ENCODE data around the gene ATP5F1D. TPM values are rescaled to one million over a fixed set of nuclear protein-coding genes. Genes with fewer than 3 reads are reported as not detected.
A peak's percentile ranks its signal among the peaks of the same experiment; 100 is the strongest.

ATP5F1D gene
- total and polyA plus RNA-seq, 2 of the 13 experiments (the other 11 are each of a cell fraction or from before 2014, with no cell fraction given), result 39.4 to 78.7 TPM

DNA sequence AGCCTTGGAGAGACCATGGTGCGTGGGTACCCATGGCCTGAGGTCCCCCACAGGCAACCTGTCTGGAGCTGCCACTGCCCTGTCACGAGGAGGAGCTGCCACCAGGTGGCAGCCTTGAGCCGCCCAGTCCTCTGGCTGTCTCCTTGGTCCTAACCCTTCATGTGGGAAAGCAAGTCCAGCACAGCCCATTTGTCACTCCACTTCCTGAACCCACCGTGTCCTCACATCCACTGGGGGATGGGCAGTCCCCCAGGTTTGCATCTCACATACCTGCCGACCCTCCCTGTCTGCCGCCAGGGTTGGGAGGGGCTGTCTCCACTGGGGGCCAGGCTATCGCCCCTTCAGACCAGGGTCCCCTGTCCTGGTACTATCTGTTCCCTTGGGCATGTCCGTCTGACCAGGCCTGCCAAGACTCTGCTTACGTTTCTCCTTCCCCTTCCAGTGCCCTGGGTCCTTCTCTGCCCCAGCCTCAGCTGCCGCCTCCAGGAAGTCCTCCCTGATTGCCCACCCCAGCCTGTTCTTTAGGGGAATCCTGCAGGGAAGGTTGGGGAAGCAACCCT, 38.3 kb downstream of the ATP5F1D start (continued):
- TF ChIP-seq, protein P1, sequence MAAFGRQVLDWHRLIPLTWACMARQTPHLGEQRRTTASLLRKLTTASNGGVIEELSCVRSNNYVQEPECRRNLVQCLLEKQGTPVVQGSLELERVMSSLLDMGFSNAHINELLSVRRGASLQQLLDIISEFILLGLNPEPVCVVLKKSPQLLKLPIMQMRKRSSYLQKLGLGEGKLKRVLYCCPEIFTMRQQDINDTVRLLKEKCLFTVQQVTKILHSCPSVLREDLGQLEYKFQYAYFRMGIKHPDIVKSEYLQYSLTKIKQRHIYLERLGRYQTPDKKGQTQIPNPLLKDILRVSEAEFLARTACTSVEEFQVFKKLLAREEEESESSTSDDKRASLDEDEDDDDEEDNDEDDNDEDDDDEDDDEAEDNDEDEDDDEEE (CRISPR knock-in tag; IDR thresholded peaks at IDR 0.05), result no peak
- no peak for TF ChIP-seq MED13 (CRISPR knock-in tag; IDR thresholded peaks at IDR 0.05)
- TF ChIP-seq, protein P2, sequence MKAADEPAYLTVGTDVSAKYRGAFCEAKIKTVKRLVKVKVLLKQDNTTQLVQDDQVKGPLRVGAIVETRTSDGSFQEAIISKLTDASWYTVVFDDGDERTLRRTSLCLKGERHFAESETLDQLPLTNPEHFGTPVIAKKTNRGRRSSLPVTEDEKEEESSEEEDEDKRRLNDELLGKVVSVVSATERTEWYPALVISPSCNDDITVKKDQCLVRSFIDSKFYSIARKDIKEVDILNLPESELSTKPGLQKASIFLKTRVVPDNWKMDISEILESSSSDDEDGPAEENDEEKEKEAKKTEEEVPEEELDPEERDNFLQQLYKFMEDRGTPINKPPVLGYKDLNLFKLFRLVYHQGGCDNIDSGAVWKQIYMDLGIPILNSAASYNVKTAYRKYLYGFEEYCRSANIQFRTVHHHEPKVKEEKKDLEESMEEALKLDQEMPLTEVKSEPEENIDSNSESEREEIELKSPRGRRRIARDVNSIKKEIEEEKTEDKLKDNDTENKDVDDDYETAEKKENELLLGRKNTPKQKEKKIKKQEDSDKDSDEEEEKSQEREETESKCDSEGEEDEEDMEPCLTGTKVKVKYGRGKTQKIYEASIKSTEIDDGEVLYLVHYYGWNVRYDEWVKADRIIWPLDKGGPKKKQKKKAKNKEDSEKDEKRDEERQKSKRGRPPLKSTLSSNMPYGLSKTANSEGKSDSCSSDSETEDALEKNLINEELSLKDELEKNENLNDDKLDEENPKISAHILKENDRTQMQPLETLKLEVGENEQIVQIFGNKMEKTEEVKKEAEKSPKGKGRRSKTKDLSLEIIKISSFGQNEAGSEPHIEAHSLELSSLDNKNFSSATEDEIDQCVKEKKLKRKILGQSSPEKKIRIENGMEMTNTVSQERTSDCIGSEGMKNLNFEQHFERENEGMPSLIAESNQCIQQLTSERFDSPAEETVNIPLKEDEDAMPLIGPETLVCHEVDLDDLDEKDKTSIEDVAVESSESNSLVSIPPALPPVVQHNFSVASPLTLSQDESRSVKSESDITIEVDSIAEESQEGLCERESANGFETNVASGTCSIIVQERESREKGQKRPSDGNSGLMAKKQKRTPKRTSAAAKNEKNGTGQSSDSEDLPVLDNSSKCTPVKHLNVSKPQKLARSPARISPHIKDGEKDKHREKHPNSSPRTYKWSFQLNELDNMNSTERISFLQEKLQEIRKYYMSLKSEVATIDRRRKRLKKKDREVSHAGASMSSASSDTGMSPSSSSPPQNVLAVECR (CRISPR knock-in tag; IDR thresholded peaks at IDR 0.05; ENCODE audit: borderline replicate concordance), result peak; percentile 61; the same call in 1 of the 2 replicates
- TF ChIP-seq, protein P3, sequence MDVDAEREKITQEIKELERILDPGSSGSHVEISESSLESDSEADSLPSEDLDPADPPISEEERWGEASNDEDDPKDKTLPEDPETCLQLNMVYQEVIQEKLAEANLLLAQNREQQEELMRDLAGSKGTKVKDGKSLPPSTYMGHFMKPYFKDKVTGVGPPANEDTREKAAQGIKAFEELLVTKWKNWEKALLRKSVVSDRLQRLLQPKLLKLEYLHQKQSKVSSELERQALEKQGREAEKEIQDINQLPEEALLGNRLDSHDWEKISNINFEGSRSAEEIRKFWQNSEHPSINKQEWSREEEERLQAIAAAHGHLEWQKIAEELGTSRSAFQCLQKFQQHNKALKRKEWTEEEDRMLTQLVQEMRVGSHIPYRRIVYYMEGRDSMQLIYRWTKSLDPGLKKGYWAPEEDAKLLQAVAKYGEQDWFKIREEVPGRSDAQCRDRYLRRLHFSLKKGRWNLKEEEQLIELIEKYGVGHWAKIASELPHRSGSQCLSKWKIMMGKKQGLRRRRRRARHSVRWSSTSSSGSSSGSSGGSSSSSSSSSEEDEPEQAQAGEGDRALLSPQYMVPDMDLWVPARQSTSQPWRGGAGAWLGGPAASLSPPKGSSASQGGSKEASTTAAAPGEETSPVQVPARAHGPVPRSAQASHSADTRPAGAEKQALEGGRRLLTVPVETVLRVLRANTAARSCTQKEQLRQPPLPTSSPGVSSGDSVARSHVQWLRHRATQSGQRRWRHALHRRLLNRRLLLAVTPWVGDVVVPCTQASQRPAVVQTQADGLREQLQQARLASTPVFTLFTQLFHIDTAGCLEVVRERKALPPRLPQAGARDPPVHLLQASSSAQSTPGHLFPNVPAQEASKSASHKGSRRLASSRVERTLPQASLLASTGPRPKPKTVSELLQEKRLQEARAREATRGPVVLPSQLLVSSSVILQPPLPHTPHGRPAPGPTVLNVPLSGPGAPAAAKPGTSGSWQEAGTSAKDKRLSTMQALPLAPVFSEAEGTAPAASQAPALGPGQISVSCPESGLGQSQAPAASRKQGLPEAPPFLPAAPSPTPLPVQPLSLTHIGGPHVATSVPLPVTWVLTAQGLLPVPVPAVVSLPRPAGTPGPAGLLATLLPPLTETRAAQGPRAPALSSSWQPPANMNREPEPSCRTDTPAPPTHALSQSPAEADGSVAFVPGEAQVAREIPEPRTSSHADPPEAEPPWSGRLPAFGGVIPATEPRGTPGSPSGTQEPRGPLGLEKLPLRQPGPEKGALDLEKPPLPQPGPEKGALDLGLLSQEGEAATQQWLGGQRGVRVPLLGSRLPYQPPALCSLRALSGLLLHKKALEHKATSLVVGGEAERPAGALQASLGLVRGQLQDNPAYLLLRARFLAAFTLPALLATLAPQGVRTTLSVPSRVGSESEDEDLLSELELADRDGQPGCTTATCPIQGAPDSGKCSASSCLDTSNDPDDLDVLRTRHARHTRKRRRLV (CRISPR knock-in tag; IDR thresholded peaks at IDR 0.05), result no peak
- TF ChIP-seq ZNF136 (CRISPR knock-in tag; IDR thresholded peaks at IDR 0.05; ENCODE audit: low read depth), result no peak
- TF ChIP-seq MAZ (IDR thresholded peaks at IDR 0.05; ENCODE audit: borderline replicate concordance, low read depth, low read length), result no peak; the same call in 1 of the 2 replicates
- TF ChIP-seq MAZ (CRISPR knock-in tag; IDR thresholded peaks at IDR 0.05; ENCODE audit: low read depth), result peak; percentile 58; the same call in 1 of the 2 replicates
- no peak for TF ChIP-seq NR2F1 (CRISPR knock-in tag; IDR thresholded peaks at IDR 0.05)
- no peak for TF ChIP-seq GATA4 (IDR thresholded peaks at IDR 0.05; ENCODE audit: borderline replicate concordance, low read depth)
- TF ChIP-seq, protein P4, sequence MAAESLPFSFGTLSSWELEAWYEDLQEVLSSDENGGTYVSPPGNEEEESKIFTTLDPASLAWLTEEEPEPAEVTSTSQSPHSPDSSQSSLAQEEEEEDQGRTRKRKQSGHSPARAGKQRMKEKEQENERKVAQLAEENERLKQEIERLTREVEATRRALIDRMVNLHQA (CRISPR knock-in tag; IDR thresholded peaks at IDR 0.05), result no peak
- TF ChIP-seq EZH2 (conservative IDR thresholded peaks at IDR 0.05; ENCODE audit: low read depth, low read length), result no peak
- TF ChIP-seq SMYD3 (CRISPR knock-in tag; IDR thresholded peaks at IDR 0.05), result no peak
- TF ChIP-seq ZNF510 (CRISPR knock-in tag; IDR thresholded peaks at IDR 0.05; ENCODE audit: low read depth), result no peak

Data from HepG2 (cell line).